ENCODE data around the gene VMAC.

VMAC gene

DNA sequence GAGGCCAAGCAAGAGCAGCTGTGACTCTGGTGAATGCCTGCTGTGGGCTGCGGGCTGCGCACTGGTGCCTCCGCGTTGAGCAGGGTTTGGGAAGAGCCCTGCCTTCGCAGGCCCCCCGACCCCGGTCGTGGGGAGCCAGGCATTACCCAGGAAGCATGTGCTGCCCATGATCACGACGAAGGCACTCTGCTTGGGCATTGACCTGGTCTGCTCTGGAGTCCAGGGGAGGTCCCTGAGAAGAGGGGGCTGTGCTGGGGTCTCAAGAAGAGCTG is 54.1 kb downstream of the VMAC start:
- no peak overlapping the region for H3K27ac Mint-ChIP-seq
- no peaks in the 10 kb centered on the region for H3K36me3 Mint-ChIP-seq (ENCODE audit: low read depth)
- no peak overlapping the region for H3K4me3 Mint-ChIP-seq
- TF ChIP-seq, protein P1, sequence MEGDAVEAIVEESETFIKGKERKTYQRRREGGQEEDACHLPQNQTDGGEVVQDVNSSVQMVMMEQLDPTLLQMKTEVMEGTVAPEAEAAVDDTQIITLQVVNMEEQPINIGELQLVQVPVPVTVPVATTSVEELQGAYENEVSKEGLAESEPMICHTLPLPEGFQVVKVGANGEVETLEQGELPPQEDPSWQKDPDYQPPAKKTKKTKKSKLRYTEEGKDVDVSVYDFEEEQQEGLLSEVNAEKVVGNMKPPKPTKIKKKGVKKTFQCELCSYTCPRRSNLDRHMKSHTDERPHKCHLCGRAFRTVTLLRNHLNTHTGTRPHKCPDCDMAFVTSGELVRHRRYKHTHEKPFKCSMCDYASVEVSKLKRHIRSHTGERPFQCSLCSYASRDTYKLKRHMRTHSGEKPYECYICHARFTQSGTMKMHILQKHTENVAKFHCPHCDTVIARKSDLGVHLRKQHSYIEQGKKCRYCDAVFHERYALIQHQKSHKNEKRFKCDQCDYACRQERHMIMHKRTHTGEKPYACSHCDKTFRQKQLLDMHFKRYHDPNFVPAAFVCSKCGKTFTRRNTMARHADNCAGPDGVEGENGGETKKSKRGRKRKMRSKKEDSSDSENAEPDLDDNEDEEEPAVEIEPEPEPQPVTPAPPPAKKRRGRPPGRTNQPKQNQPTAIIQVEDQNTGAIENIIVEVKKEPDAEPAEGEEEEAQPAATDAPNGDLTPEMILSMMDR (IDR thresholded peaks at IDR 0.05), result no peak
- no peaks in the 10 kb centered on the region for H3K9me3 Mint-ChIP-seq
- peaks cover 90% of the 10 kb centered on the region for H3K4me1 Mint-ChIP-seq
- no peak for DNase-seq
- H3K27me3 Mint-ChIP-seq (ENCODE audit: low read depth, poor library complexity), result no peaks in the 10 kb centered on the region

DNA sequence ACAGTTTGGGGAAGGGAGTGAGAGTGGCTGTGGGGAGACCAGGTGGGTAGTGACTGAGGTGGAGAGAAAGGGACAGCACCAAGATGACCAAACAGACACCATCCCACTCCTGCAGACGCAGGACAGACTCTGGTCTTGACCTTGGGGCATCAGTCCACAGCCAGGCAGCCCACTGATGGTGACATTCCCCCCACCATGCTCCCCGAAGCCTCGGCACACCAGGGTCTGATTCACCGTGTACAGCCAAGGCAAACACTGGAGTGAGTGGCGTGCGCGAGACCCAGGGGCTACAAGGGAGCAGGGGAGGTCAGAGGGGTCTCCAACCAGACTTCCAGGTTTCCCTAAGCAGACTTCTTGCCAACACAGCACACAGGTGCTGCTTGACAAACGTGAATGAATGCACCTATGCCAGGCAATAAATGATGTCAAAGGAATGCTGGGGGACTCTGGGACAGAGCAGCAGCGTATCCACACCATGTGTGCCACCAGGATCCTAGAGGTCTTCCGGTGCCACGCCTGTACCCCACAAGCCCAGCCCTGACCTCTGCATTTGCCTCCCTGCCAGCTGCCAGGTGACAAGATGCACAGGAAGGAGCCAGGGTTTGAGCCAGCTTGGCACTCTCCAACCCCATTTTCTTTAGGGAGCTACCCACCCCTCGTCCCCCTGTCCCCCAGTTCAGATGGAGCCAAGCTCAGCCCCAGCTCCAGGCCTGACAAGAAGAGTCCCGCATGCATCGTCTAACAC is 54.8 kb downstream of the VMAC start:
- H3K4me3 Mint-ChIP-seq, result no peak overlapping the region
- H3K27me3 Mint-ChIP-seq (ENCODE audit: low read depth, poor library complexity), result no peaks in the 10 kb centered on the region
- no peaks in the 10 kb centered on the region for H3K36me3 Mint-ChIP-seq (ENCODE audit: low read depth)
- H3K4me1 Mint-ChIP-seq, result peaks cover 89% of the 10 kb centered on the region
- TF ChIP-seq, protein P1 (IDR thresholded peaks at IDR 0.05), result no peak
- H3K27ac Mint-ChIP-seq, result no peak overlapping the region
- no peak for DNase-seq
- no peaks in the 10 kb centered on the region for H3K9me3 Mint-ChIP-seq
